Astrocyte of the spinal cord (primary cell): ENCODE measurements around the gene CD27.
"Not testable (repeated sequence)": the region's sequence is repeated elsewhere in the genome, so short reads cannot be mapped to it uniquely, and the experiment has no call there.

Source experiments
- DNase-seq: peaks from one replicate; pipeline ENCODE4 v3.0.0; 2011; ENCODE audit warnings: low read depth, low spot score
- H3K4me3 ChIP-seq: 2 replicates; pipeline ENCODE4 v1.5.1; 2011; ENCODE audit warnings: low read depth, mild to moderate bottlenecking, low read length, moderate library complexity
- CTCF ChIP-seq: IDR thresholded peaks from 2 replicates; pipeline ENCODE4 v1.5.1; 2012; ENCODE audit warnings: low read depth, mild to moderate bottlenecking, low read length, inconsistent platforms
- in situ Hi-C: cut with HindIII; loops from 2 replicates; pipeline ENCODE4 v1.10.0; 2017; ENCODE audit warnings: low sequenced_read_pairs

Gene CD27

DNA sequence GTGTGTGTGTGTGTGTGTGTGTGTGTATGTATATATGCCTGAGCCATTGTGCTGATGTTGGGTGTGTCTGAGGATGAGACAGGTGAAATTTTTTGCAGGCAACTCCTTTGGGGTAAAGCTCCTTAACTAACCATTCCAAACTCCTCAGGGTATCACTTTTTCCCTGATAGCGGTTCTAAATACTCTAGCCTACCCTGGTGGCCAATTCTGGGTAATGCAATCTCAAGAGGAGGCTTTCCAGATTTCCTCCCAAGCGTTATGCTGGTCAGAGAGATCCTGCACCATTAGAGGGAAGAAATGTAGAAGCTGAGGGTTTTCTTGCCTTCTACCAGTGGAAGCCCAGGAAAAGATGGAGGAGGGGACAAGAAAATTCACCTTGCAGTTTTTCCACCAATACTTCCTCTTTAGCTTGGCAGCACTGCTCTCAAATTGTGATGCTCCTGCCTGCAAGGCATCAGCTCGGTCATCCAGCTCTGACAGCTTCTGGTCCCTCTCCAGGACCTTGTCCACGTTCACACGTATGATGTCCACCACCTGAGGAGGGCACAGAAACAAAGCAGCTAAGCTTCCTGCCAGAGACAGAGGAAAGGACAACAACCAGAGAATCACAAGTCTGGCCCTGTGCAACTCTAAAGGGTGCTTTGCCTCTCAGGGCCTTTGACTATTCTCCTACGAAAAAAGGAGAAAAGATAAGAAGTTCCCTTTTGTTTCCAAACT is 20.9 kb downstream of the CD27 start:
- in situ Hi-C loops = loop anchor here (25.0 kb wide), 1 partner anchor 153 kb away; the partner anchor contains the start of gene PLEKHG6
- peak; percentile 70 for DNase-seq
- peak; percentile 95 for TF ChIP-seq CTCF
- no peak overlapping the region for H3K4me3 ChIP-seq

DNA sequence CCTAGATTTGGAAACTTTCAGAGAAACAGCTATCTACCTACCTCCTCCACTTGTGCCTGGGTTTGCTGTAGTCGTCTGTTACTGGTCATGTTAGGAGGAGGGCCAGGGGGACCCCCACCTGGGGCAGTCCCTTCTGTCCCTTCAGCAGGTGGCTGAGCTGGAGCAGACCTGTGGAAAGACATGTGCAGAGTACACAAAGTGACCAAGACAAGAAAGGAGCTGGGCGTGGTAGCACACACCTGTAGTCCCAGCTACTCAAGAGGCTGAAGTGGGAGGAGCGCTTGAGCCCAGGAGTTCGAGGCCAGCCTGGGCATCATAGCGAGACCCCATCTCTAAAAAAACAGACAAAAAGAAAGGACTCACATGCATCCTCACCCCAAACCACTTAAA is 21.4 kb downstream of the CD27 start:
- H3K4me3 ChIP-seq = no peak overlapping the region
- in situ Hi-C loops = loop anchor here (25.0 kb wide), 1 partner anchor 154 kb away; the partner anchor contains the start of gene PLEKHG6
- no peak for TF ChIP-seq CTCF
- no peak for DNase-seq

DNA sequence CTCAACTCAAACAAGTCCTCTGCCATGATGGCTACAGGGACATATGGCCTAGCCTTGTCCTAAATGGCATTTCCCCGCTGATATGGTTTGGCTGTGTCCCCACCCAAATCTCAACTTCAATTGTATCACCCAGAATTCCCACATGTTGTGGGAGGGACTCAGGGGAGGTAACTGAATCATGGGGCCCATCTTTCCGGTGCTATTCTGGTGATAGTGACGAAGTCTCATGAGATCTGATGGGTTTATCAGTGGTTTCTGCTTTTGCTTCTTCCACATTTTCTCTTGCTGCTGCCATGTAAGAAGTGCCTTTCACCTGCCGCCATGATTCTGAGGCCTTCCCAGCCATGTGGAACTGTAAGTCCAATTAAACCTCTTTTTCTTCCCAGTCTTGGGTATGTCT is 22.0 kb downstream of the CD27 start:
- not testable (repeated sequence) for H3K4me3 ChIP-seq, DNase-seq
- in situ Hi-C loops = loop anchor here (25.0 kb wide), 1 partner anchor 154 kb away; the partner anchor contains the start of gene PLEKHG6

- in situ Hi-C loops = loop anchor here (25.0 kb wide), 1 partner anchor 155 kb away; the partner anchor contains the start of gene PLEKHG6
- DNase-seq, H3K4me3 ChIP-seq: not testable (repeated sequence)
Observed at GRCh38 chr12:6467571-6468282, 23.0 kb downstream of the CD27 start.

- in situ Hi-C loops = loop anchor here (25.0 kb wide), 1 partner anchor 156 kb away; the partner anchor contains the start of gene PLEKHG6
- peak; percentile 24 for DNase-seq
- no peak for TF ChIP-seq CTCF
- H3K4me3 ChIP-seq = no peak overlapping the region
Observed at GRCh38 chr12:6468283-6468575, 23.5 kb downstream of the CD27 start.

DNA sequence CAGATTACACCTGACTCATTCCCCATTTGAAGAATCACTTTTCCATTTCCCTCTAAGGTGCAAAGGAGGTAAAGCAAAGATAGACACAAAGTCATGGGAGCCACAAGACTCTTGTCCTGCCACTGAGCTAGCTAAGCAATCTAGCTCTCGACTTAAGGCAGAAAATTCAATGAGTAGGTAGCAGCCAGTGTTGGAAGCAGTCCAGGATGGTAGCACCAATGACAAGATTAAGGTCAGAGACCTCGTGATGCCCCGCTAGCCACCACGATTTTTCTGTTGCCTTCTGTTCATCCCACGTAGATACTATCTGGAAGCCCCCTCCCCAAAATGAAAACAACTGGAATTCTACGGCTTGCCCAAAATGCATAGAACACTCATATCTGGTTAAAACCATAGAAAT is 24.3 kb downstream of the CD27 start:
- no peak for DNase-seq
- TF ChIP-seq CTCF = no peak
- in situ Hi-C loops = loop anchor here (25.0 kb wide), 1 partner anchor 157 kb away; the partner anchor contains the start of gene PLEKHG6
- no peak overlapping the region for H3K4me3 ChIP-seq

DNA sequence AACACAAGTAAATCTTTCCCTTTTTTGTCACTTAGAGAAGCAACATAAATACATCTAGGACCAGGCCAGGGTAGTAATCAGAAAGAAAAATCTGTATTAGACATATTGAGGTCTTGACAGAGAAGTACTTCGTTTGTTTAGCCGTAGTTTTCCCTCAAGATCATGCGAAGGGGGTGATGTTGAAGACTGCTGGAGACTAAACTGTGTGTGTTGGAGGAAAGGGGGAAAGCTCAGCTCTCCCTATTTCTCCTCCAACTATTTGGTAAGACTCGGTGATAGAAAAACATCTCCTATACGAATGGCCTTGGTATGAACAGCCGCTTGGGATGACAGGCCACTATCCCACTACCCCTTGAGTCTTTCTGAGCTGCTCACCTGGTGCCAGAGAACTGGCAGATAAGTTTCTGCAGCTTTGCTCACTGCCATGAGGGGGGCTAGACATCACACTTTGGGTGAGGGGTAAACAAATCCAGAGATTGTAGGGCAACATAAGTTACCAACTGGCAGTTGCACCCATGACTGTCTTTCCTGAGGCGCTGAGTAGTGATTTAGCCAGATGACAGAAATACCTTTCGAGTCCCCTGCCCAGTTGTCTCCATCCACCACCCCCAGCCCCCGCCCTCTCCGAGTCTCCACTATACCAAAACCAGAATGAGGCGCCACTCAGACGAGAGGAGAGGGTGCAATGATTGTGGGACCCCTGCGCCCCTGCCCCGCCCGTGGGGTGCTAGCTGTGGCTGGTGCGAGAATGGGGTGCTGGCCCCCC is 25.0 kb downstream of the CD27 start:
- TF ChIP-seq CTCF = no peak
- no peak for DNase-seq
- in situ Hi-C loops = loop anchor here (25.0 kb wide), 1 partner anchor 157 kb away; the partner anchor contains the start of gene PLEKHG6
- H3K4me3 ChIP-seq = peak overlapping the region; percentile 64
